ENCODE results near the gene ELAC2. TPM values are rescaled to one million over a fixed set of nuclear protein-coding genes. Genes with fewer than 3 reads are reported as not detected.

ELAC2 gene
- total and polyA plus RNA-seq, 2 of the 8 experiments (the other 6 are each of a cell fraction or from before 2014, with no cell fraction given): 91.6 to 127 TPM

GRCh38 chr17:12964840-12965239 lies 53.0 kb downstream of the ELAC2 start (continued):
- TF ChIP-seq SRF (IDR thresholded peaks at IDR 0.05; ENCODE audit: low read depth, low read length) (no peak), ASH2L (IDR thresholded peaks at IDR 0.05; ENCODE audit: low read length) (no peak), RNF2 (IDR thresholded peaks at IDR 0.05; ENCODE audit: borderline replicate concordance, low read depth, low read length, missing control alignments, poor library complexity, severe bottlenecking) (no peak)

Measured in H1 (cell line).